ENCODE data around the gene BNC1. TPM values are rescaled to one million over a fixed set of nuclear protein-coding genes. Genes with fewer than 3 reads are reported as not detected.

Gene BNC1
- total and polyA plus RNA-seq, 2 donors (not counting 1 experiment from before 2014, with no cell fraction given): 5.7 to 14.2 TPM

DNA sequence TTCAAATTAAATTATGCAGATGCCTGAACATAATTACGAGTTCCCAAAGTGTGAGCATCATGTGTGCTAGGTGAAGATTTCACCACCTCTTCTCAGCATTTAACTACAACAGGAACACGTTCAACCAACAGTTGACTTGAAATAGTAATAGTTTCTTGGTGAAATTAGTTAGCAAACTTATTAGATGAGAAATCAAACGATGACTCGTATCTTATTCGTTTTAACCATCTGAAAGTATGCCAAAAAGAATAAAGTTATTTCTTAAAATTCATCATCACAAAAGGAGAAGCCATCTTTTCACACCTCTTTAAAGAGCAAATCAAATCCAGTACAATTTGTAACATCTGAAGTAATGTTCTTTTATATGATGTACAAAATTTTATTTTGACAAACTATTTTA, 2.3 kb downstream of the BNC1 start:
- TF ChIP-seq EZH2 (IDR thresholded peaks at IDR 0.05; ENCODE audit: low read length, missing control alignments) (no peak), CTCF (conservative IDR thresholded peaks at IDR 0.05 in 1 of 2, IDR thresholded peaks at IDR 0.05 in 1 of 2; ENCODE audit: low read depth in 1 of 2, low read length in 2 of 2) (no peak)
- peaks cover 10% of the 10 kb centered on the region for H3K4me1 ChIP-seq (ENCODE audit: control insufficient read depth, extremely low read depth, insufficient read depth, low read length)
- no peaks in the 10 kb centered on the region for H3K27me3 ChIP-seq (ENCODE audit: control insufficient read depth, insufficient read depth, low read length)
- H3K79me2 ChIP-seq (ENCODE audit: control insufficient read depth, insufficient read depth, low read length): peaks cover 4% of the 10 kb centered on the region
- H3K9ac ChIP-seq (ENCODE audit: insufficient read depth, low read length): no peak overlapping the region
- peaks cover 2% of the 10 kb centered on the region for H4K20me1 ChIP-seq (ENCODE audit: control insufficient read depth, extremely low read depth, insufficient read depth, low read length)
- H3K4me3 ChIP-seq (replicated peaks in 1 of 4; ENCODE audit: control extremely low read depth in 1 of 4, insufficient read depth in 1 of 4, low read depth in 3 of 4, low read length in 4 of 4): peak overlapping the region in 1 of 4 experiments; percentile 69
- no peak for DNase-seq (ENCODE audit: low read depth in 2 of 2)
- H3K4me2 ChIP-seq (ENCODE audit: extremely low read depth, insufficient read depth, low read length): peak overlapping the region; percentile 20
- H3K9me3 ChIP-seq (ENCODE audit: control insufficient read depth, insufficient read depth, low read depth, low read length): no peaks in the 10 kb centered on the region
- no peak overlapping the region for H3K27ac ChIP-seq (ENCODE audit: insufficient read depth, low read length)
- H2AFZ ChIP-seq (ENCODE audit: low read length): no peak overlapping the region
- no peaks in the 10 kb centered on the region for H3K36me3 ChIP-seq (ENCODE audit: control insufficient read depth, insufficient read depth, low read length)

GRCh38 chr15:83278191-83278590, 6.3 kb downstream of the BNC1 start:
- no peaks in the 10 kb centered on the region for H3K4me1 ChIP-seq (ENCODE audit: control insufficient read depth, extremely low read depth, insufficient read depth, low read length)
- peak; percentile 7 to 61 for DNase-seq (ENCODE audit: low read depth in 2 of 2)
- H3K27ac ChIP-seq (ENCODE audit: insufficient read depth, low read length): no peak overlapping the region
- no peak overlapping the region for H2AFZ ChIP-seq (ENCODE audit: low read length)
- no peak overlapping the region for H3K9ac ChIP-seq (ENCODE audit: insufficient read depth, low read length)
- TF ChIP-seq EZH2 (IDR thresholded peaks at IDR 0.05; ENCODE audit: low read length, missing control alignments) (no peak), CTCF (conservative IDR thresholded peaks at IDR 0.05 in 1 of 2, IDR thresholded peaks at IDR 0.05 in 1 of 2; ENCODE audit: low read depth in 1 of 2, low read length in 2 of 2) (no peak)
- peaks cover 10% of the 10 kb centered on the region for H3K79me2 ChIP-seq (ENCODE audit: control insufficient read depth, insufficient read depth, low read length)
- H4K20me1 ChIP-seq (ENCODE audit: control insufficient read depth, extremely low read depth, insufficient read depth, low read length): peaks cover 2% of the 10 kb centered on the region
- H3K36me3 ChIP-seq (ENCODE audit: control insufficient read depth, insufficient read depth, low read length): no peaks in the 10 kb centered on the region
- no peak overlapping the region for H3K4me3 ChIP-seq (replicated peaks in 1 of 4; ENCODE audit: control extremely low read depth in 1 of 4, insufficient read depth in 1 of 4, low read depth in 3 of 4, low read length in 4 of 4)
- no peak overlapping the region for H3K4me2 ChIP-seq (ENCODE audit: extremely low read depth, insufficient read depth, low read length)
- no peaks in the 10 kb centered on the region for H3K27me3 ChIP-seq (ENCODE audit: control insufficient read depth, insufficient read depth, low read length)
- H3K9me3 ChIP-seq (ENCODE audit: control insufficient read depth, insufficient read depth, low read depth, low read length): no peaks in the 10 kb centered on the region

- Histone ChIP-seq H3K4me1 (ENCODE audit: control insufficient read depth, extremely low read depth, insufficient read depth, low read length) (no peaks in the 10 kb centered on the region), H3K27ac (ENCODE audit: insufficient read depth, low read length) (no peak overlapping the region), H3K4me3 (replicated peaks in 1 of 4; ENCODE audit: control extremely low read depth in 1 of 4, insufficient read depth in 1 of 4, low read depth in 3 of 4, low read length in 4 of 4) (no peak overlapping the region), H3K9me3 (ENCODE audit: control insufficient read depth, insufficient read depth, low read depth, low read length) (no peaks in the 10 kb centered on the region), H3K4me2 (ENCODE audit: extremely low read depth, insufficient read depth, low read length) (no peak overlapping the region), H3K36me3 (ENCODE audit: control insufficient read depth, insufficient read depth, low read length) (no peaks in the 10 kb centered on the region), H3K79me2 (ENCODE audit: control insufficient read depth, insufficient read depth, low read length) (peaks cover 6% of the 10 kb centered on the region), H3K27me3 (ENCODE audit: control insufficient read depth, insufficient read depth, low read length) (no peaks in the 10 kb centered on the region), H2AFZ (ENCODE audit: low read length) (no peak overlapping the region), H4K20me1 (ENCODE audit: control insufficient read depth, extremely low read depth, insufficient read depth, low read length) (no peaks in the 10 kb centered on the region), H3K9ac (ENCODE audit: insufficient read depth, low read length) (no peak overlapping the region)
- TF ChIP-seq EZH2 (IDR thresholded peaks at IDR 0.05; ENCODE audit: low read length, missing control alignments): no peak
- no peak for TF ChIP-seq CTCF (conservative IDR thresholded peaks at IDR 0.05 in 1 of 2, IDR thresholded peaks at IDR 0.05 in 1 of 2; ENCODE audit: low read depth in 1 of 2, low read length in 2 of 2)
- peak in 1 of 2 donors; percentile 77 for DNase-seq (ENCODE audit: low read depth in 2 of 2)
These were observed 7.8 kb downstream of the BNC1 start for GRCh38 chr15:83276661-83277060.
